ENCODE results near the gene JMJD7.

Gene JMJD7

GRCh38 chr15:41801850-41802455, 25.9 kb upstream of the JMJD7 start:
- ATAC-seq: no peak

GRCh38 chr15:41804361-41804760, 23.5 kb upstream of the JMJD7 start:
- no peak for ATAC-seq

GRCh38 chr15:41804916-41805666, 22.8 kb upstream of the JMJD7 start:
- no peak for ATAC-seq

GRCh38 chr15:41805711-41806110, 22.2 kb upstream of the JMJD7 start:
- no peak for ATAC-seq

- ATAC-seq: no peak
These were observed 21.4 kb upstream of the JMJD7 start for GRCh38 chr15:41806291-41807181.

GRCh38 chr15:41809121-41809520, 18.8 kb upstream of the JMJD7 start:
- no peak for ATAC-seq

GRCh38 chr15:41809526-41810220, 18.2 kb upstream of the JMJD7 start:
- ATAC-seq: no peak

- peak in 1 of 2 donors; percentile 7 for ATAC-seq
These were observed 17.1 kb upstream of the JMJD7 start for GRCh38 chr15:41810651-41811431.

- peak; percentile 86 to 88 for ATAC-seq
These were observed 16.3 kb upstream of the JMJD7 start for GRCh38 chr15:41811432-41812195.

GRCh38 chr15:41812820-41813375, 15.0 kb upstream of the JMJD7 start:
- ATAC-seq: no peak

- ATAC-seq: no peak
These were observed 14.5 kb upstream of the JMJD7 start for GRCh38 chr15:41813426-41813825.

- no peak for ATAC-seq
These were observed 13.4 kb upstream of the JMJD7 start for GRCh38 chr15:41814534-41814933.

GRCh38 chr15:41816788-41817187, 11.1 kb upstream of the JMJD7 start:
- no peak for ATAC-seq

GRCh38 chr15:41817327-41817726, 10.6 kb upstream of the JMJD7 start:
- ATAC-seq: no peak

- ATAC-seq: no peak
These were observed 10.1 kb upstream of the JMJD7 start for GRCh38 chr15:41817781-41818180.

GRCh38 chr15:41819455-41820050, 8.3 kb upstream of the JMJD7 start:
- no peak for ATAC-seq

- no peak for ATAC-seq
These were observed 7.0 kb upstream of the JMJD7 start for GRCh38 chr15:41820791-41821423.

GRCh38 chr15:41821831-41822230, 6.1 kb upstream of the JMJD7 start:
- ATAC-seq: no peak

- ATAC-seq: no peak
These were observed 5.4 kb upstream of the JMJD7 start for GRCh38 chr15:41822471-41822870.

GRCh38 chr15:41822957-41823356, 4.9 kb upstream of the JMJD7 start:
- no peak for ATAC-seq

Data from activated CD4-positive, CD25-positive, alpha-beta regulatory T cell treated with anti-CD3 and anti-CD28 coated beads, Interleukin-2, amount 50 U/mL, for 24 hours (primary cell).